Kidney epithelial cell (primary cell): ENCODE results near the gene RCC2. TPM values are rescaled to one million over a fixed set of nuclear protein-coding genes. Genes with fewer than 3 reads are reported as not detected.

Experiments
- DNase-seq: peaks from one replicate; pipeline ENCODE4 v3.0.0-alpha.2; 2010; ENCODE audit warnings: low read depth
- H3K27me3 ChIP-seq: 2 replicates; pipeline ENCODE4 v1.6.0; 2011; ENCODE audit warnings: low read length; ENCODE audit not compliant: control insufficient read depth, insufficient read depth
- H3K36me3 ChIP-seq: 2 replicates; pipeline ENCODE4 v1.5.1; 2011; ENCODE audit warnings: low read length; ENCODE audit not compliant: control insufficient read depth, insufficient read depth
- H3K4me3 ChIP-seq: 2 replicates; pipeline ENCODE4 v1.5.1; 2011; ENCODE audit warnings: low read depth, mild to moderate bottlenecking, control low read depth, low read length
- total RNA-seq: library from RNA; depleted of rRNA; stranded (reverse); fragments of >200 nt; gene quantifications from 2 replicates; pipeline ENCODE4 v1.2.3, GENCODE V29; 2015
- TF ChIP-seq, protein P1 (sequence below): IDR thresholded peaks from 2 replicates; pipeline ENCODE4 v1.5.1; 2011; ENCODE audit warnings: mild to moderate bottlenecking, moderate library complexity, low read length, control low read depth, inconsistent platforms; ENCODE audit not compliant: insufficient read depth, poor library complexity, severe bottlenecking

RCC2 gene
- total RNA-seq, 1 donor from 2014 or later, result 80.8 TPM

DNA sequence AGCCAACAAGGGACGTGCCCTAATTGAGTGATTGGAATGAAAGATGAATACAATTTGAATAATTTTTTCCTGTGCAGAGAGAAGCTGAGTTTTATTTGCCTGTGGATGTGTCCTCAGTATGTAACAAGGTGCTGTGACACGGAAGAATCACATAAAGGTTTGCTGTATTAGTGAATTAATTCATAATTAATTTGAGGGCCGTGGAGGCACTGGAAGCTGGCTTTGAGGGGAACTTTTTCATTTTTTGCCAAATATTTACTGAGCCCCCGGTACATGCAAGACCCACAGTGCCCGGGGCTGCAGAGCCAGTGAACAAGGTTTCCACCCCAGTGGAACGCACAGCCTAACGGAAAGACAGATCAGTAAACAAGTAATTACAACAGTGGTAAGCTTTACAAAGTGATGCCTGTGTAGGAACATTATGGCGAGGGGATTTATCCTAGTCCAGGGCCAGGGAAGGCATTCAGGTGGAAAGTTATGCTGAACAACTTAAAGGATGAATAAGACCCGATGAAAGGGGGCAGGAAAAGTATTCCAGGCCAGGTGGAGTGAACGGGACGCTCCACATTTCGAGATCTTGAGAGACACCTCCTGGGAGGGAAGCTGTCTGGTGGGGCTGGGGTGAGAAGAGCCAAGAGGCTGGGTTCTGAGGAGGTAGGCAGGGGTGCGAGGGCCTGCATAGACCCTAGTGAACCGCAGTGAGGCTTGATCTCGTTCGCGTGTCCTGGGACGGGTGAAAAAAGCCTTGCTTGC lies 773 bp upstream of the RCC2 start:
- Histone ChIP-seq H3K36me3 (no peaks in the 10 kb centered on the region), H3K4me3 (peak overlapping the region; percentile 60), H3K27me3 (no peaks in the 10 kb centered on the region)
- TF ChIP-seq, protein P1, sequence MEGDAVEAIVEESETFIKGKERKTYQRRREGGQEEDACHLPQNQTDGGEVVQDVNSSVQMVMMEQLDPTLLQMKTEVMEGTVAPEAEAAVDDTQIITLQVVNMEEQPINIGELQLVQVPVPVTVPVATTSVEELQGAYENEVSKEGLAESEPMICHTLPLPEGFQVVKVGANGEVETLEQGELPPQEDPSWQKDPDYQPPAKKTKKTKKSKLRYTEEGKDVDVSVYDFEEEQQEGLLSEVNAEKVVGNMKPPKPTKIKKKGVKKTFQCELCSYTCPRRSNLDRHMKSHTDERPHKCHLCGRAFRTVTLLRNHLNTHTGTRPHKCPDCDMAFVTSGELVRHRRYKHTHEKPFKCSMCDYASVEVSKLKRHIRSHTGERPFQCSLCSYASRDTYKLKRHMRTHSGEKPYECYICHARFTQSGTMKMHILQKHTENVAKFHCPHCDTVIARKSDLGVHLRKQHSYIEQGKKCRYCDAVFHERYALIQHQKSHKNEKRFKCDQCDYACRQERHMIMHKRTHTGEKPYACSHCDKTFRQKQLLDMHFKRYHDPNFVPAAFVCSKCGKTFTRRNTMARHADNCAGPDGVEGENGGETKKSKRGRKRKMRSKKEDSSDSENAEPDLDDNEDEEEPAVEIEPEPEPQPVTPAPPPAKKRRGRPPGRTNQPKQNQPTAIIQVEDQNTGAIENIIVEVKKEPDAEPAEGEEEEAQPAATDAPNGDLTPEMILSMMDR, result no peak
- DNase-seq, result no peak

DNA sequence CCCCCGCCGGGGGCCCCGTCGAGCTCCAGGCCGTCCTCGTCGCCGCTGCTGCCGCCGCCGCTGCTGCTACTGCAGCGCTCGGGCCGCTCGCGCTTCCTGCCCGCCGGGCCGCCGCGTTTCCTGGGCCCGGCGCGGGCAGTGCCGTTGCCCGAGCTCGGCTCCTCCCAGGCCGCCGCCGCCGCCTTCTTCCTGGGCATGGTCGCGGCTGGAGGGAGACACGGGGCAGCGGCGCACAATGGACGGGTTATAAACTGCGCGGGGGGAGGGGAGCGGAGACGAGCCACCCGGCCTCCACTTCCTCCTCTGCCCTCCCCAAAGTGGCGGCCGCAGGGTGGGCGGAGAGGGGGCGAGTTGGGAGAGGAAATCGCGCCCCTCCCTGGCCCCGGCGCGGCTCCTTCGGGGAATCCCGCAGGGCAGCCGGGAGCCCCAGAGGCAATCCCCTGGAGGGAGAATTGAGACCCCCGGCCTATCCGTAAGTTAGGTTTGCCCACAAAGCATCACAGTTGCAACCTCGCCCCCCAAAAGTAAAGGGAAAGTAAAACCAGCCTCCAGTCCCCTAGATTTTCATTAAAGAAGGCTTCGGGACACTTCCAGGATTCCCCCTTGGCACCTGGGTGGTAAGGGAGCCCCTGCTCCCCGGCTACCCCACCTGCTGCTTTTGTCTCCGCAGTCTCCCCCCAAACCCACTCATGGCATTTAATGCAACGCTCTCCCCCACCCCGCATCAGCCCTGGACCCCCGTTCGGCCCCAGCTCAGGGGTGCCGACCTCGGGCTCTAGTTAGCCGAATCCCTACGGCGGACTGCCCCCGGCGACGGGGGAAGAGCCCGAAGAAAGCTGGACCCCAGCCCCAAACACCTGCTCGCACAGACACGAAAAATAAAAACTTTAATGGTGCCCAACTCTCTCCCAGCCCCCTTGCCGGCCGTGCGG lies 893 bp downstream of the RCC2 start:
- H3K27me3 ChIP-seq, result no peaks in the 10 kb centered on the region
- TF ChIP-seq, protein P1, result no peak
- no peak for DNase-seq
- H3K4me3 ChIP-seq, result peak overlapping the region; percentile 72
- peaks cover 2% of the 10 kb centered on the region for H3K36me3 ChIP-seq

DNA sequence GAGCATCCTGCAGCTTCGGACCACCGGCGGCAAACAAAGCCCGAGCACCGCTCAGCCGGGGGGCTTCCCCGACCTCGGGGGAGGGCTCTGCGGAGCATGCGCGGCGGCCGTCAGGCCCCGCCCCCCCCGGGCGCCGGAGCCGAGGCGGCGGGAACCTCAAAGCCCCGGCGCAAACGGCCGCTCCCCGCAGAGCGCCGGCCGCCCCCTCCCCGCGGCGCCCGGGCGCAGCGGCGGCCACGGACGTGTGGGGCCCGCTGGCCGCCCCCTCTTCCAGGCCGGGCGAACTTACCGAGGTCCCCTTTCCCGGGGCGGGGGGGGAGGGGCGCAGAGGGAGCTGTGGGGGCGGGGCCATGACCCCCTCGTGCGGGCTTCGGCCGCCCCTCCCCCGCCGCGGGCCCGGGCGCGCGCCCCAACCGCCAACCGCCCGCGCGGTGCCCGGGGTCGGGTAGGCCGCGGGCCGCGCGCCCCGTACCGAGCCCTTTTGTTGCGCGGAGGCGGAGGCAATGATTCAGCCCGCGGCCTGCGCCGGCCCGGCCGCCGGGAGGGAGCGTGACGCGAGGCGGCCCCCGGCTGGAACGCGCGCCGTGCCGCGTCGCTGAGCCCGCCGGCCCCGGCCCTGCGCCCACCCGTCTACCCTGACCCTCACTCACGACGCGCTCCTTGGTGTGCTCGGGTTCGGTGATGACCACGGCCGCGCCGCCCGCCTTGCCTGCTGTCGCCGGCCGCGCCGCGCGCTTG lies 1.7 kb downstream of the RCC2 start:
- no peak for DNase-seq
- TF ChIP-seq, protein P1, result no peak
- H3K27me3 ChIP-seq, result no peaks in the 10 kb centered on the region
- peaks cover 4% of the 10 kb centered on the region for H3K36me3 ChIP-seq
- peak overlapping the region; percentile 72 for H3K4me3 ChIP-seq

DNA sequence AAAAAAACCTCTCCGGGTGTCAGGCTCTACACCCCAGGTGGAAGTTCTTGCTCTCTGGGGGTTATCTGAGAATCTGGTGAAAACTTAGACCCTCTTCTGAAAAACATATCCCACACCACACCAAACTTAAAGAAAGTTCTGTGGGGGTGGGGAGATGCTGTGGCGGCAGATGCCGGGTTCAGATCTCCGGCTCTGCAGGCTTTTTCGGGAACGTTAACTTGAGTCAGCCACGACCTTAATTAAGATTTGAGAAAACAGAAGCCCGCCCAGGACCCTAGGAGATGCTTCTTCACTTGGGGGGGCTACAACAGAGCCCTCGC lies 2.3 kb downstream of the RCC2 start:
- Histone ChIP-seq H3K4me3 (peak overlapping the region; percentile 72), H3K36me3 (peaks cover 5% of the 10 kb centered on the region), H3K27me3 (no peaks in the 10 kb centered on the region)
- TF ChIP-seq, protein P1, result no peak
- no peak for DNase-seq

DNA sequence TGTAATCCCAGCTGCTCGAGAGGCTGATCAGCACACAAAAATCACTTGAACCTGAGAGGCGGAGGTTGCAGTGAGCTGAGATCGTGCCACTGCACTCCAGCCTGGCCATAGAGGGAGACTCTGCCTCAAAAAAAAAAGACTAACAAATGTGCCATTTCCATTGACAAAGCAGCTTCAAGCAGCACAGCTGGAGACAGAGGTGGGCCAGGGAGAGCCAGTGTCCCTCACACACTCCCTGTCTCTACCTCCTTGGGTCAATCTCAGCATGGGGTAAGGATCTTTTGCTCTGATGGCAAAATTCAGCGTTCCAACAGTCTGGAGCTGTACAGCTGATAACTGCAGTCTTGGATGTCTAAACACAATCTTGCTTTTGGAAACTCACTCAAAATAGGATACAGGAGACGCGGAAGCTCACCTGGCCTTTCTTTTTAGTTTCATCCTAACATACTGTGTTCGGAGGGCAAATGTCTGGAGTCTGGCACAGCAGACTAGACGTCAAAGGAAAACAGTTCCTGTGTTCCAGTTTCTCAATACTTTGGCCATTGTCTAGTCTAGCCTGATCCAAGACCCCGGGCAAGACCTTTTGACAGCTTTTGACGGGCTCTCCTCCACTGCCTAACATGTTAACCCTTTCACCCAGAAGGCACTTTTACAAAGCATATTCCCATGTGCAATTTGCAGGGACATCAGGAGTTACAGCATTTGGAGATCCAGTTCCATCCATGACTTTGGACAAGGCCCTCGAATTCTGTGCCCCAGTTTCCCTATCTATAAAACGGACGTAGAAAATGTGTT lies 2.9 kb downstream of the RCC2 start:
- Histone ChIP-seq H3K27me3 (no peaks in the 10 kb centered on the region), H3K4me3 (peak overlapping the region; percentile 72), H3K36me3 (peaks cover 6% of the 10 kb centered on the region)
- TF ChIP-seq, protein P1, result no peak
- DNase-seq, result no peak
